Measurements from ENCODE around the gene ZYX.
A peak's percentile ranks its signal among the peaks of the same experiment; 100 is the strongest.

The ZYX gene

GRCh38 chr7:143380646-143381426 is at the start of gene ZYX:
Gene ZYX, plus strand, starts transcription at chr7:143381345. Its CDS starts 227 bp downstream, at chr7:143381572.
- Histone ChIP-seq H3K4me3 (ENCODE audit: low read depth in 1 of 2, low read length in 2 of 2) (peak within 1 kb of the TSS; percentile 82 to 92), H3K27ac (ENCODE audit: low read depth, low read length) (peak within 1 kb of the TSS; percentile 98), H3K9me3 (ENCODE audit: control insufficient read depth in 1 of 2, low read length in 2 of 2) (no peaks in the 10 kb centered on the region), H3K27me3 (ENCODE audit: control insufficient read depth in 1 of 2, insufficient read depth in 2 of 2, low read length in 2 of 2) (no peaks in the 10 kb centered on the region), H3K9ac (ENCODE audit: low read depth in 1 of 2, low read length in 2 of 2) (peak within 1 kb of the TSS; percentile 84 to 99), H3K36me3 (ENCODE audit: control insufficient read depth in 1 of 2, insufficient read depth in 2 of 2, low read length in 2 of 2) (peaks cover 3 to 4% of the 10 kb centered on the region in 2 donors), H3K4me1 (ENCODE audit: control insufficient read depth in 1 of 2, insufficient read depth in 2 of 2, low read length in 2 of 2) (peaks cover 47 to 52% of the 10 kb centered on the region in 2 donors)

- Histone ChIP-seq H3K4me1 (ENCODE audit: control insufficient read depth in 1 of 2, insufficient read depth in 2 of 2, low read length in 2 of 2) (peaks cover 0 to 13% of the 10 kb centered on the region in 2 donors), H3K27ac (ENCODE audit: low read depth, low read length) (no peak overlapping the region), H3K4me3 (ENCODE audit: low read depth in 1 of 2, low read length in 2 of 2) (no peak overlapping the region), H3K9ac (ENCODE audit: low read depth in 1 of 2, low read length in 2 of 2) (no peak overlapping the region), H3K27me3 (ENCODE audit: control insufficient read depth in 1 of 2, insufficient read depth in 2 of 2, low read length in 2 of 2) (no peaks in the 10 kb centered on the region), H3K9me3 (ENCODE audit: control insufficient read depth in 1 of 2, low read length in 2 of 2) (no peaks in the 10 kb centered on the region), H3K36me3 (ENCODE audit: control insufficient read depth in 1 of 2, insufficient read depth in 2 of 2, low read length in 2 of 2) (no peaks in the 10 kb centered on the region)
These were observed 46.9 kb upstream of the ZYX start for GRCh38 chr7:143334244-143334643.

- Histone ChIP-seq H3K36me3 (ENCODE audit: control insufficient read depth in 1 of 2, insufficient read depth in 2 of 2, low read length in 2 of 2) (no peaks in the 10 kb centered on the region), H3K9me3 (ENCODE audit: control insufficient read depth in 1 of 2, low read length in 2 of 2) (no peaks in the 10 kb centered on the region)
These were observed 43.9 kb upstream of the ZYX start for GRCh38 chr7:143337216-143337615.

GRCh38 chr7:143341842-143342241 is 39.3 kb upstream of the ZYX start:
- Histone ChIP-seq H3K4me1 (ENCODE audit: control insufficient read depth in 1 of 2, insufficient read depth in 2 of 2, low read length in 2 of 2) (no peaks in the 10 kb centered on the region), H3K27me3 (ENCODE audit: control insufficient read depth in 1 of 2, insufficient read depth in 2 of 2, low read length in 2 of 2) (no peaks in the 10 kb centered on the region), H3K36me3 (ENCODE audit: control insufficient read depth in 1 of 2, insufficient read depth in 2 of 2, low read length in 2 of 2) (no peaks in the 10 kb centered on the region), H3K9ac (ENCODE audit: low read depth in 1 of 2, low read length in 2 of 2) (no peak overlapping the region), H3K27ac (ENCODE audit: low read depth, low read length) (no peak overlapping the region), H3K4me3 (ENCODE audit: low read depth in 1 of 2, low read length in 2 of 2) (no peak overlapping the region), H3K9me3 (ENCODE audit: control insufficient read depth in 1 of 2, low read length in 2 of 2) (no peaks in the 10 kb centered on the region)

More at GRCh38 chr7:143337216-143337615, 43.9 kb upstream of the ZYX start:
- Histone ChIP-seq H3K9ac (ENCODE audit: low read depth in 1 of 2, low read length in 2 of 2) (no peak overlapping the region), H3K27ac (ENCODE audit: low read depth, low read length) (no peak overlapping the region), H3K27me3 (ENCODE audit: control insufficient read depth in 1 of 2, insufficient read depth in 2 of 2, low read length in 2 of 2) (no peaks in the 10 kb centered on the region), H3K4me1 (ENCODE audit: control insufficient read depth in 1 of 2, insufficient read depth in 2 of 2, low read length in 2 of 2) (peaks cover 0 to 5% of the 10 kb centered on the region in 2 donors), H3K4me3 (ENCODE audit: low read depth in 1 of 2, low read length in 2 of 2) (no peak overlapping the region)

GRCh38 chr7:143343596-143343995 is 37.5 kb upstream of the ZYX start:
- Histone ChIP-seq H3K9ac (ENCODE audit: low read depth in 1 of 2, low read length in 2 of 2) (no peak overlapping the region), H3K36me3 (ENCODE audit: control insufficient read depth in 1 of 2, insufficient read depth in 2 of 2, low read length in 2 of 2) (no peaks in the 10 kb centered on the region), H3K9me3 (ENCODE audit: control insufficient read depth in 1 of 2, low read length in 2 of 2) (no peaks in the 10 kb centered on the region), H3K4me3 (ENCODE audit: low read depth in 1 of 2, low read length in 2 of 2) (no peak overlapping the region), H3K27ac (ENCODE audit: low read depth, low read length) (no peak overlapping the region), H3K27me3 (ENCODE audit: control insufficient read depth in 1 of 2, insufficient read depth in 2 of 2, low read length in 2 of 2) (no peaks in the 10 kb centered on the region), H3K4me1 (ENCODE audit: control insufficient read depth in 1 of 2, insufficient read depth in 2 of 2, low read length in 2 of 2) (no peaks in the 10 kb centered on the region)

GRCh38 chr7:143345428-143345900 is 35.7 kb upstream of the ZYX start:
- peak overlapping the region; percentile 32 to 40 for H3K9ac ChIP-seq (ENCODE audit: low read depth in 1 of 2, low read length in 2 of 2)
- no peak overlapping the region for H3K27ac ChIP-seq (ENCODE audit: low read depth, low read length)
- H3K4me1 ChIP-seq (ENCODE audit: control insufficient read depth in 1 of 2, insufficient read depth in 2 of 2, low read length in 2 of 2) = no peaks in the 10 kb centered on the region
- H3K36me3 ChIP-seq (ENCODE audit: control insufficient read depth in 1 of 2, insufficient read depth in 2 of 2, low read length in 2 of 2) = no peaks in the 10 kb centered on the region
- peak overlapping the region; percentile 18 to 50 for H3K4me3 ChIP-seq (ENCODE audit: low read depth in 1 of 2, low read length in 2 of 2)
- H3K9me3 ChIP-seq (ENCODE audit: control insufficient read depth in 1 of 2, low read length in 2 of 2) = no peaks in the 10 kb centered on the region
- no peaks in the 10 kb centered on the region for H3K27me3 ChIP-seq (ENCODE audit: control insufficient read depth in 1 of 2, insufficient read depth in 2 of 2, low read length in 2 of 2)

GRCh38 chr7:143346018-143346417 is 35.1 kb upstream of the ZYX start:
- no peak overlapping the region for H3K27ac ChIP-seq (ENCODE audit: low read depth, low read length)
- no peaks in the 10 kb centered on the region for H3K4me1 ChIP-seq (ENCODE audit: control insufficient read depth in 1 of 2, insufficient read depth in 2 of 2, low read length in 2 of 2)
- H3K9me3 ChIP-seq (ENCODE audit: control insufficient read depth in 1 of 2, low read length in 2 of 2) = no peaks in the 10 kb centered on the region
- peak overlapping the region; percentile 18 to 50 for H3K4me3 ChIP-seq (ENCODE audit: low read depth in 1 of 2, low read length in 2 of 2)
- H3K9ac ChIP-seq (ENCODE audit: low read depth in 1 of 2, low read length in 2 of 2) = peak overlapping the region in 1 of 2 donors; percentile 32
- H3K27me3 ChIP-seq (ENCODE audit: control insufficient read depth in 1 of 2, insufficient read depth in 2 of 2, low read length in 2 of 2) = no peaks in the 10 kb centered on the region
- H3K36me3 ChIP-seq (ENCODE audit: control insufficient read depth in 1 of 2, insufficient read depth in 2 of 2, low read length in 2 of 2) = no peaks in the 10 kb centered on the region

- Histone ChIP-seq H3K9ac (ENCODE audit: low read depth in 1 of 2, low read length in 2 of 2) (no peak overlapping the region), H3K36me3 (ENCODE audit: control insufficient read depth in 1 of 2, insufficient read depth in 2 of 2, low read length in 2 of 2) (no peaks in the 10 kb centered on the region), H3K27me3 (ENCODE audit: control insufficient read depth in 1 of 2, insufficient read depth in 2 of 2, low read length in 2 of 2) (no peaks in the 10 kb centered on the region), H3K4me3 (ENCODE audit: low read depth in 1 of 2, low read length in 2 of 2) (no peak overlapping the region), H3K27ac (ENCODE audit: low read depth, low read length) (no peak overlapping the region), H3K9me3 (ENCODE audit: control insufficient read depth in 1 of 2, low read length in 2 of 2) (no peaks in the 10 kb centered on the region), H3K4me1 (ENCODE audit: control insufficient read depth in 1 of 2, insufficient read depth in 2 of 2, low read length in 2 of 2) (no peaks in the 10 kb centered on the region)
These were observed 33.2 kb upstream of the ZYX start for GRCh38 chr7:143347950-143348349.

- Histone ChIP-seq H3K9ac (ENCODE audit: low read depth in 1 of 2, low read length in 2 of 2) (no peak overlapping the region), H3K4me1 (ENCODE audit: control insufficient read depth in 1 of 2, insufficient read depth in 2 of 2, low read length in 2 of 2) (no peaks in the 10 kb centered on the region), H3K27me3 (ENCODE audit: control insufficient read depth in 1 of 2, insufficient read depth in 2 of 2, low read length in 2 of 2) (no peaks in the 10 kb centered on the region), H3K36me3 (ENCODE audit: control insufficient read depth in 1 of 2, insufficient read depth in 2 of 2, low read length in 2 of 2) (no peaks in the 10 kb centered on the region), H3K9me3 (ENCODE audit: control insufficient read depth in 1 of 2, low read length in 2 of 2) (no peaks in the 10 kb centered on the region), H3K4me3 (ENCODE audit: low read depth in 1 of 2, low read length in 2 of 2) (no peak overlapping the region), H3K27ac (ENCODE audit: low read depth, low read length) (no peak overlapping the region)
These were observed 30.1 kb upstream of the ZYX start for GRCh38 chr7:143351060-143351459.

- Histone ChIP-seq H3K27me3 (ENCODE audit: control insufficient read depth in 1 of 2, insufficient read depth in 2 of 2, low read length in 2 of 2) (no peaks in the 10 kb centered on the region), H3K4me1 (ENCODE audit: control insufficient read depth in 1 of 2, insufficient read depth in 2 of 2, low read length in 2 of 2) (no peaks in the 10 kb centered on the region), H3K9ac (ENCODE audit: low read depth in 1 of 2, low read length in 2 of 2) (no peak overlapping the region), H3K27ac (ENCODE audit: low read depth, low read length) (no peak overlapping the region), H3K9me3 (ENCODE audit: control insufficient read depth in 1 of 2, low read length in 2 of 2) (no peaks in the 10 kb centered on the region), H3K36me3 (ENCODE audit: control insufficient read depth in 1 of 2, insufficient read depth in 2 of 2, low read length in 2 of 2) (no peaks in the 10 kb centered on the region), H3K4me3 (ENCODE audit: low read depth in 1 of 2, low read length in 2 of 2) (no peak overlapping the region)
These were observed 29.6 kb upstream of the ZYX start for GRCh38 chr7:143351574-143351973.
